IPS DF 6.9 (cell line): ENCODE data around the gene PDCD1.

Experiments used
- DNase-seq: peaks from one replicate; pipeline ENCODE4 v3.0.0-alpha.2; 2013; ENCODE audit warnings: low read depth, low spot score
- H3K27ac ChIP-seq: one replicate; pipeline ENCODE4 v1.5.1; 2013; ENCODE audit warnings: low read length, control low read depth
- H3K27me3 ChIP-seq: 2 replicates; pipeline ENCODE4 v1.6.1; 2013; ENCODE audit warnings: mild to moderate bottlenecking, low read length; ENCODE audit not compliant: control insufficient read depth, insufficient read depth
- H3K36me3 ChIP-seq: 2 replicates; pipeline ENCODE4 v1.6.1; 2013; ENCODE audit warnings: low read length; ENCODE audit not compliant: control insufficient read depth, insufficient read depth
- H3K4me1 ChIP-seq: 2 replicates; pipeline ENCODE4 v1.6.1; 2013; ENCODE audit warnings: low read length; ENCODE audit not compliant: control insufficient read depth, insufficient read depth
- H3K4me3 ChIP-seq: 2 replicates; pipeline ENCODE4 v1.5.1; 2013; ENCODE audit warnings: mild to moderate bottlenecking, low read length
- H3K9me3 ChIP-seq: 2 replicates; pipeline ENCODE4 v1.6.1; 2013; ENCODE audit warnings: low read length, inconsistent platforms; ENCODE audit not compliant: control insufficient read depth, insufficient read depth
- WGBS: extraction: QIAGEN DNeasy Blood & Tissue Kit; methylation state at CpG from one replicate; pipeline ENCODE4 v1.1.7; 2013; ENCODE audit warnings: mixed read lengths, missing lambda C conversion rate; ENCODE audit not compliant: insufficient read length, insufficient coverage; 5-methylcytosine and 5-hydroxymethylcytosine counted together

PDCD1 gene

GRCh38 chr2:241886840-241887447 is 28.2 kb upstream of the PDCD1 start:
- Histone ChIP-seq H3K4me3 (no peak overlapping the region), H3K9me3 (no peaks in the 10 kb centered on the region), H3K27me3 (no peaks in the 10 kb centered on the region), H3K27ac (no peak overlapping the region), H3K36me3 (no peaks in the 10 kb centered on the region; the same call in 1 of the 2 replicates), H3K4me1 (peaks cover 3% of the 10 kb centered on the region)
- WGBS = no CpG with 5 or more reads among the region's 19 CpGs
- no peak for DNase-seq

GRCh38 chr2:241885946-241886643 is 27.4 kb upstream of the PDCD1 start:
- H3K4me3 ChIP-seq = no peak overlapping the region

GRCh38 chr2:241885291-241885945 is 26.7 kb upstream of the PDCD1 start:
- Histone ChIP-seq H3K9me3 (no peaks in the 10 kb centered on the region), H3K27ac (no peak overlapping the region), H3K4me1 (peaks cover 2% of the 10 kb centered on the region), H3K4me3 (no peak overlapping the region), H3K27me3 (no peaks in the 10 kb centered on the region), H3K36me3 (no peaks in the 10 kb centered on the region; the same call in 1 of the 2 replicates)
- DNase-seq = no peak
- WGBS = no CpG with 5 or more reads among the region's 16 CpGs

More at GRCh38 chr2:241885946-241886643, 27.4 kb upstream of the PDCD1 start:
- peaks cover 3% of the 10 kb centered on the region for H3K4me1 ChIP-seq
- DNase-seq = no peak
- H3K36me3 ChIP-seq = no peaks in the 10 kb centered on the region; the same call in 1 of the 2 replicates
- H3K27me3 ChIP-seq = no peaks in the 10 kb centered on the region
- no CpG with 5 or more reads among the region's 15 CpGs for WGBS
- no peak overlapping the region for H3K27ac ChIP-seq
- H3K9me3 ChIP-seq = no peaks in the 10 kb centered on the region

GRCh38 chr2:241884951-241885290 is 26.2 kb upstream of the PDCD1 start:
- Histone ChIP-seq H3K4me1 (peaks cover 2% of the 10 kb centered on the region; the same call in 1 of the 2 replicates), H3K27me3 (no peaks in the 10 kb centered on the region), H3K27ac (no peak overlapping the region), H3K36me3 (no peaks in the 10 kb centered on the region; the same call in 1 of the 2 replicates), H3K4me3 (no peak overlapping the region), H3K9me3 (no peaks in the 10 kb centered on the region)
- no peak for DNase-seq
- no CpG with 5 or more reads among the region's 8 CpGs for WGBS

GRCh38 chr2:241882091-241882625 is 23.5 kb upstream of the PDCD1 start:
- no peak for DNase-seq
- WGBS = no CpG with 5 or more reads among the region's 23 CpGs
- no peak overlapping the region; the same call in 1 of the 2 replicates for H3K4me3 ChIP-seq
- no peaks in the 10 kb centered on the region for H3K9me3 ChIP-seq
- H3K4me1 ChIP-seq = peaks cover 2% of the 10 kb centered on the region; the same call in 1 of the 2 replicates
- H3K36me3 ChIP-seq = no peaks in the 10 kb centered on the region; the same call in 1 of the 2 replicates
- no peak overlapping the region for H3K27ac ChIP-seq
- no peaks in the 10 kb centered on the region for H3K27me3 ChIP-seq

GRCh38 chr2:241880311-241881073 is 21.8 kb upstream of the PDCD1 start:
- no peak overlapping the region; the same call in 1 of the 2 replicates for H3K4me3 ChIP-seq
- WGBS = no CpG with 5 or more reads among the region's 16 CpGs
- no peaks in the 10 kb centered on the region; the same call in 1 of the 2 replicates for H3K36me3 ChIP-seq
- H3K4me1 ChIP-seq = peaks cover 2% of the 10 kb centered on the region; the same call in 1 of the 2 replicates
- H3K9me3 ChIP-seq = no peaks in the 10 kb centered on the region
- no peak overlapping the region for H3K27ac ChIP-seq
- H3K27me3 ChIP-seq = no peaks in the 10 kb centered on the region
- no peak for DNase-seq

GRCh38 chr2:241879326-241879725 is 20.6 kb upstream of the PDCD1 start:
- no peak overlapping the region for H3K4me3 ChIP-seq
- H3K4me1 ChIP-seq = peaks cover 2% of the 10 kb centered on the region; the same call in 1 of the 2 replicates
- H3K27ac ChIP-seq = no peak overlapping the region
- no peak for DNase-seq
- no peaks in the 10 kb centered on the region for H3K9me3 ChIP-seq
- H3K36me3 ChIP-seq = no peaks in the 10 kb centered on the region
- WGBS = no CpG with 5 or more reads among the region's 9 CpGs
- H3K27me3 ChIP-seq = no peaks in the 10 kb centered on the region

- no CpG with 5 or more reads among the region's 27 CpGs for WGBS
- Histone ChIP-seq H3K4me1 (peaks cover 2% of the 10 kb centered on the region; the same call in 1 of the 2 replicates), H3K27me3 (no peaks in the 10 kb centered on the region), H3K9me3 (no peaks in the 10 kb centered on the region), H3K36me3 (no peaks in the 10 kb centered on the region), H3K4me3 (no peak overlapping the region), H3K27ac (no peak overlapping the region)
- no peak for DNase-seq
Measured at GRCh38 chr2:241877989-241878970, 19.6 kb upstream of the PDCD1 start.

GRCh38 chr2:241877197-241877685 is 18.5 kb upstream of the PDCD1 start:
- no peaks in the 10 kb centered on the region for H3K9me3 ChIP-seq
- DNase-seq = no peak
- no CpG with 5 or more reads among the region's 16 CpGs for WGBS
- no peak overlapping the region for H3K27ac ChIP-seq
- H3K4me3 ChIP-seq = no peak overlapping the region
- no peaks in the 10 kb centered on the region for H3K27me3 ChIP-seq
- H3K4me1 ChIP-seq = peaks cover under 1% of the 10 kb centered on the region; the same call in 1 of the 2 replicates
- H3K36me3 ChIP-seq = no peaks in the 10 kb centered on the region; the same call in 1 of the 2 replicates
